Measurements from ENCODE around the gene VWA7.

VWA7 gene

DNA sequence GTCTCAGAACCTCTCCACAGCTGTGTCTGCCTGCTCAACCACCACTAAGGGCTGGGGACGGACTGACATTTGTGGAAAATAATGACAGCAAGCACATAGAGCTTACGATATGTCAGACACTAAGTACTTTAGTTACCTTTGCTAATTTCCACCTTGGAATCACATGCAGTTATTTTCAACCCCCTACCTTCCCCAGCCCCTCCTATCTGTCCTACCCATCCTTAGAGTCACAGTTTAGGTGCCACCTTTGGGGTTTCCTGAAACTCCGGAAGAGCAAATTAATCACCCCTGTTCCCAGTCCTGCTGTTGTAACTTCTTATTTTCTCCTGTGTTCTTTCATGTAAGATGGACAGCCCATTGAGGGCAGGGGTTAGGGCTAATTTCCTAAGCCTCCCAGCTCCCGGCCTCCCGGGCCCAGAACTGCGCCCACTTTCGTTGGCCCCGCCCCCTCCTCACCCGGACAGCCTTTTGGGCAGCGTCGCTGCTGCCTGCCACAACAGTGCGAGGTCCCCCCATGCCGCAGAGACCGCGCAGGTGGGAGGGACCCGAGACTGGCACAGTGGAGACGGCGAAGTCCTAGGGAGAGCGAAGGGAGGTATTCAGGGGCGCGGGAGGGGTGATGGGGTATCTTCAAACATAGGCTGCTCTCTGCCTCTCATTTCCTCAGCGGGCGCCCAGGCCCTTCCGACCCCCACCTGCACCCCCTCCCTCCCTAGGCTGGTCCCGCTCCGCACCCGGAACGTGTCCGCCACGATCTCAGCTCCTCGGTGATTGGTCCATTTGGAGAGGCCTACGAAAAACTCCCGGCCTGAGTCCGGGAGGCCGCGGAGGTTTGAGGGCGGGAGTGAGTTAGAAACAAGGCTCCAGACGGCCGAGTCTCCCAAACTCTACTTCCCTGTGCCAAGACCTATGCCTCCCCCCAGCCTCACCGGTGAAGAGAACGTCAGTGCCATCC lies 49.1 kb downstream of the VWA7 start:
- no peak for DNase-seq

DNA sequence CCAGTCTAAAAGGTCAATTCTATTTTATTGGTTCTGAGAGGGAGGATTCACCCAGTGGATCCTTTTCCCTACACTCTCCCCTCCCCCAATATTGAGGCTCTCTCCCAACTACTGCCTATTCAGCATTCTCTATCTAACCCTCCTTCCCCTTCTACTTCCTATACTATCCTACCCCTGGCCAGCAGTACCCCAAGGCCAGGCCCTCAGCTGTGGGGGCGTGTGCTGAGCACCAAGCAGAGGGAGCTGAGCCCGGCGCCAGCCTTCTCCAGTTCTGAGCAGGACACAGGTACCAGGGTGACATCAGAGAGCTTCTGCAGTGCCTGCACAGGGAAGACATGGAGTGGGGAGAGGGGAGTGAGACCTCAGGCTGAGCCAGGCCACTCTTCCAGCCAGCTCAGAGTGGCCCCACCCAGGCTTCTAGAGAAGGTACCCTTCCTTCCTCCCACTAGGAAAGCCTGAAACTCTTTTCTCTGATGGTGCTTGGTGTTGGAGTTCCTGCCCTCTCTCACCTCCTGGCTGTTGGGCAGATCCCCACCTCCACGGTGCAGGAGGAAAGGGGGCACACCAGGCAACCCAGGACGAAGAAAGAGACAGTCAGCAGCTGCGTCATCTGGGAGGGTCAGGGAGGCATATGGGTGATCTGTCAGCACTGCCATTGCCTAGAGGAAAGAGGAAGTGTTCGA lies 50.0 kb downstream of the VWA7 start:
- no peak for DNase-seq

- DNase-seq: no peak
Observed at GRCh38 chr6:31725502-31726350, 51.4 kb downstream of the VWA7 start.

DNA sequence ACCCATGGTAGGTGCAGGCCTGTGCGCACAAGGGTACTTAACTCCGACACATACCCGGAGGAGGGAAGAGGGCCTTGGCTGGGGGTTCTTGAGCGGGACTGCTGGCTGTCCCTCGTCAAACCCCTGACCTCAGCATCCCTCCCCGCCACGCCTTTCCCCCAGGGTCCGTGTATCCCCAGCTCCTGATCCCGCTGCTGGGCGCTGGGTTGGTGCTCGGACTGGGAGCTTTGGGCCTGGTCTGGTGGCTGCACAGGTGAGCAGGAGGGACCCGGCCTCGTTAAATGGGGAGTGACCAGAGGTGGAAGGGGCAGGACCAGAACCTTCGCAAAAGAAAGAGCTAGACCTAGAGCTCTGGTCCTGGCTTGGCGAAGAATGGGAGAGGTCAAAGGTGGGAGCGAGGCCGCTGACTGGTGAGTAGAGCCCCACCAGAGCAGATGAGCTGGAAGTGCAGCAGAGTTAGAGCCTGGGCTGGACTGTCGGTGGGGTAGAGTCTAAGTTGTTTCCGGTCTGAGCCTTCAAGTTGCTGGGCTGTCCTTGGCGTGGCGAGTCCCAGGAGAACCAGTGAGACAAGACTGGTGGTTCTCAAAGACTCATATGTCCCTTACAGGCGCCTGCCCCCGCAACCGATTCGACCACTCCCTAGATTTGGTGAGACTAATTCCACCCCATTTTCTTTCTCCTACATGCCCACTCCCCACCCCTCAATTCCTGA lies 53.0 kb downstream of the VWA7 start:
- no peak for DNase-seq

DNA sequence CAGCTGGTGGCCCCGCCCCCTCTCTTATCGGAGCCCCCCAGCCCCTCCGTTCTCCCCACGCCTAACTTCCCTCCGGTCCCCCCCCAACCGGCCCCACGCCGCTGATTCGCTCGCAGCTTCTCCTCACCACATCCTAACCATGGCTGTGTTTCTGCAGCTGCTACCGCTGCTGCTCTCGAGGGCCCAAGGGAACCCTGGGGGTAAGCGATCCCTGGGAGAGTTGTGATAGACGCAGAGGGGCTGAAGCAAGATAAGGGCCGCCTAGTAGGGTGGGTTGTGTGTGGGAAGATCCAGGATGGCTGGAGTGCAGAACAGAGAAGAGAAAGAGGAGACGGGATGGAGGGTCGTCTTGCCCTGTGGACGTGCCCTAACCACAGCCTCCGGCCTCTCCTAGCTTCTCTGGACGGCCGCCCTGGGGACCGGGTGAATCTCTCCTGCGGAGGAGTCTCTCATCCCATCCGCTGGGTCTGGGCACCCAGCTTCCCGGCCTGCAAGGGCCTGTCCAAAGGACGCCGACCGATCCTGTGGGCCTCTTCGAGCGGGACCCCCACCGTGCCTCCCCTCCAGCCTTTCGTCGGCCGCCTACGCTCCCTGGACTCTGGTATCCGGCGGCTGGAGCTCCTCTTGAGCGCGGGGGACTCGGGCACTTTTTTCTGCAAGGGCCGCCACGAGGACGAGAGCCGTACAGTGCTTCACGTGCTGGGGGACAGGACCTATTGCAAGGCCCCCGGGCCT lies 53.7 kb downstream of the VWA7 start, which contains the start of gene MPIG6B:
Gene MPIG6B (plus strand): TSS at position 129 of the 735 bp plus-strand sequence. CDS start 11 bp downstream, at position 140.
- no peak for DNase-seq

DNA sequence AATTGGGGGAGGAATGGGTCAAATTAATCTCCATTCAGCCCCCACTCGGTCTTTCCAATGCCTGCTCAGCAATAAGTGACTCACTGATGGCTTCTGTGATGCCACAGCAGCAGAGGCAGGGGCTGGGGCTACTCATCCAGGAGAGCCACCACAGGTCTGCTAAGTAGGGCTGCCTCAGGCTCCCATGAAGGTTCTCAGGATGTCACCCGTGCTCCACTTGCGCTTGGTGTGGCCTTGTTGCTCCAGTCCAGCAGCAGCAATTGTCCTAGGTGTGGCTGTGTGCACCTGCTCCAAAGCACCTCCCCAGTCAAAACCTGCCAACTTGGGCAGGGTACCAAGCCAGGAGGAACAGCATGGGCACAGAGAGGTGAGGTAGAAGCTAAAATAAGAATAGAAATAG lies 55.0 kb downstream of the VWA7 start:
- DNase-seq: no peak

DNA sequence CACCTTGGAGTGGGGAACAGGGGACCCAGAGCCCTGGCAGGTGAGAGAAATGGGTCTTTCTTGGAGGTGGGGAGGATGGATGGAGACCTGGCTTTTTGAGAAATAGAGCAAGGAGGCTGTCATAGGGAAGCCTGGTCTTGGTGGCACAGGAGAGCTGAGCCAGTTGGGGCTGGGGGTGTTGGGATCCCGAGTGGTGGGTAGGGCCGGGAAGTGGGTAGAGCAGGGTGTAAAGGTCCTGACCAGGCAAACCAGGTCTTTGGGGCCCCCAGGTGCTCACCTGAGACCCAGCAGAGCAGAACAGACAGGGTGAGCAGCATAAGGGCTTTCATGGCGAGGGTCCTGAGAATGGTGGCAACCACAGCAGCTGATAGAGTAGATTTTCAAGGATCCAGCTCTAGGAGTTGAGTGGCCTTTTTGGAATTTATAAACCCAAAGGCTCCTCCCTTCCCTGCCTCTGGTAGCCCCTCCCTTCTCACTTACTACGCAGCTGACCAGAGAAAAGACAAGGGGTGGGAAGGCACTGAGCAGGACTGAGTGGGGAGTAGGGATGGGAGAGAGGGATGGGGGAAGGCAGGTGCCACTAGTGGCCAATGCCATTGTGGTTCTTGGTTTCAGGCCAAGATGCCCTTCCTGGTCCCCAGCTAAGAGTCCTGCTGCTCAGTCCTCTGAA lies 55.6 kb downstream of the VWA7 start, which contains the start of gene LY6G6C:
Gene LY6G6C (minus strand): TSS at position 396 of the 670 bp plus-strand sequence. CDS start 67 bp downstream, at position 329.
- no peak for DNase-seq

GRCh38 chr6:31720196-31720770 lies 56.8 kb downstream of the VWA7 start:
- DNase-seq: no peak

GRCh38 chr6:31719001-31719400 lies 58.1 kb downstream of the VWA7 start:
- no peak for DNase-seq

GRCh38 chr6:31718265-31718664 lies 58.9 kb downstream of the VWA7 start:
- peak; percentile 47 for DNase-seq

DNA sequence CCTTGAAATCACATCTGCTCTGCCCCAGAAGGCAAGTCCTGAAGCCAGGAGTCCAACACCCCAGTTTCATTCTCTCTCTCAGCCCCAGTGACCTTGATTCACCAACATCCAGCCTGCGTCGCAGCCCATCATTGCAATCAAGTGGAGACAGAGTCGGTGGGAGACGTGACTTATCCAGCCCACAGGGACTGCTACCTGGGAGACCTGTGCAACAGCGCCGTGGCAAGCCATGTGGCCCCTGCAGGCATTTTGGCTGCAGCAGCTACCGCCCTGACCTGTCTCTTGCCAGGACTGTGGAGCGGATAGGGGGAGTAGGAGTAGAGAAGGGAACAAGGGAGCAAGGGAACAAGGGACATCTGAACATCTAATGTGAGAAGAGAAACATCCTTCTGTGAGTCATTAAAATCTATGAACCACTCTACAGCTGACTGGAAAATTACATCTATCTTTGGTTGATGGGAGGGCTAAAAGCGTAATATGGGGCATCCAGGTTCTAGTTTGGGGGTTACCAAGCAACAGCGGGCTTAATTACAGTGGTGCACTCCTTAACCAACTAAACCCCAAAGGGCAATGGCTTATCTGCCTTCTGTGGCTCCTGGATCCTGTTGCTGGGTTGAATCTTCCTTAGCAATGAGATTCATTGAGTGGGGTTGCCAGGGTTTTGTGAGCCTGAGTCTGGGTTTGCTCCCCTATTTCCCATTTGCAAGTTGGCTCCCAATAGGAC lies 59.5 kb downstream of the VWA7 start:
- DNase-seq: no peak
